Stimulated activated CD8-positive, alpha-beta memory T cell treated with anti-CD3 and anti-CD28 coated beads, Interleukin-12 subunit alpha, Interleukin-12 subunit beta, amount 100 ng/mL, for 24 hours (primary cell): ENCODE results near the gene IL1A.

Experiments used
- DNase-seq: peaks from one replicate; pipeline ENCODE4 v3.0.0-alpha.2; 2020; ENCODE audit errors: extremely low read depth

IL1A gene

DNA sequence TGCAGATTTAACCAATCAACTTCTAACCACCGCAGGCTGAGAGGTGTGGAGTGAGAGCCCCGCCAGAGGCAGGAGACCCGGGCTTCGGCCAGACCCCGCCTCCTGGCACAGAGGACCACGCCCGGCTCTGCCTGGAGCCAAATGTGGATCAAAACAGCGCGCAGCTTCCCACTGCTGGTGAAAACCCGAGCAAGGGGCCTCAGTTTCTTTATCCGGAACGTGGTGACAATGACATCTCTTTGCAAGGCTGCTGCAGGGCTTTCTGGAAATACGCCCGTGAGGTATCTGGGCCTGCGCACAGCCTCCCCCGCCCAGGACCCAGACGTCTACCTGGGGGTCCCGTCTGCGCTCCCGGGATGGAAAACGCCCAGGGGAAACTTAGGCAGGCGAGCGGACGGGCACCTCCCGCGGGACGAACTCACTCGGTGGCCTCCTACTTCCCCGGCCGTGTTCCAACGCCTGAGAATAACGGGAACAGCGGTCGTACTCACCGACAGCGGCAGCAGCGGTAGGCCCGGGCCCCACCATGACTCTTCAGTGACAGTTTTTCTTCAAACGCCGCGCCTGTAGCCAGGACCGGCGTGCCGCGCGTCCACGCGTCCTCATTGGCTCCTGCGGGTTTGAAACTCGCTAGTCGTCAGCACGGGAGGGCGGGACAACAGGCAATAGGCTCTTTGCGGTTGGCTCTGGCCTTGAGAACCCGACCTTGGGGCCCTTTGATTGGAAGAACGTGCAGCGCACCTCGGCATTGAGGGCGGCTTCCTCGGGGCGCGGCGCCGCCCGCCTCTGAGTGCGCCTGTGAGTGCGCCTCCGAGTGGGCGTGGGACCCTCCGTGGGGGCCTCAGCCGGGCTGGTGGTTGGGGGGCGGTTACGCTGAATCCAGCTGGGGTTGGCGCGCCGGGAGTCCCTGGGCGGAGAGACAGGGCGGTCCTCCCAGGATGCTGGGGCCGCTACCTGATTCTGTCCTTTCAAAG, 19.9 kb downstream of the IL1A start, which contains the start of gene CKAP2L:
Gene CKAP2L (minus strand): TSS at position 539 of the 974 bp plus-strand sequence. CDS start 11 bp downstream, at position 528.
- peak; percentile 92 for DNase-seq

GRCh38 chr2:112762276-112762675, 22.0 kb downstream of the IL1A start:
- no peak for DNase-seq

DNA sequence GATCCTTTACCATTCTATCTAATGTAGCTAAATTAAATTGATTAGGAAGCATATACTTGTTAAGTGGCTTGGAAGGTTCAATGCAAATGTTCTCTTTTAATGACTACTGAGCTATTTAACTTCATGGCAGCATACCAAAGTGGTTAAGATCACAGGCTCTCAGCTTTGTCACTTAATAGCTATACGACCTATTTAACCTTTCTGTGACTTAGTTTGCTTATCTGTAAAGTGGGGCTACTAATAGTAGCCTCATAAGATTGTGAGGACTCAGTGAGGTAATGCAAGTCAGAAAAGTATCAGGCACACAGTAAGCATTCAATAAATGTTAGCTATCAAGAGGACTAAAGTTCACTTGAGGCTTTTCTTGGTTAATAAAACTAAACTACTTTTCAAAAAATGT, 24.1 kb downstream of the IL1A start:
- DNase-seq: no peak

GRCh38 chr2:112758711-112759110, 25.6 kb downstream of the IL1A start:
- DNase-seq: no peak

DNA sequence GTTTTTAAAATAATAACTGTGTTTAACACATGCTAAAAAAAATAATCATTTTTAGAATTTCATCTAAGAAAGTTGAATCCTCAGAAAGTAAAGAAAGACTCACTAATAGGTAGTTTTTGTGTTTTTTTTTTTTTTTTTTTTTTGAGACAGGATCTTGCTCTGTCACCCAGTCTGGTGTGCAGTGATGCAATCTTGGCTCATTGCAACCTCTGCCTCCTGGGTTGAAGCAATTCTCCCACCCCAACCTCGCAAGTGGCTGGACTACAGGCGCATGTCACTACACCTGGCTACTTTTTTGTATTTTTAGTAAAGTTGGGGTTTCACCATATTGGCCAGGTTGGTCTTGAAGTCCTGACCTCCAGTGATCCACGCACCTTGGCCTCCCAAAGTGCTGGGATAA, 27.0 kb downstream of the IL1A start:
- DNase-seq: no peak

GRCh38 chr2:112756207-112756606, 28.1 kb downstream of the IL1A start:
- no peak for DNase-seq

DNA sequence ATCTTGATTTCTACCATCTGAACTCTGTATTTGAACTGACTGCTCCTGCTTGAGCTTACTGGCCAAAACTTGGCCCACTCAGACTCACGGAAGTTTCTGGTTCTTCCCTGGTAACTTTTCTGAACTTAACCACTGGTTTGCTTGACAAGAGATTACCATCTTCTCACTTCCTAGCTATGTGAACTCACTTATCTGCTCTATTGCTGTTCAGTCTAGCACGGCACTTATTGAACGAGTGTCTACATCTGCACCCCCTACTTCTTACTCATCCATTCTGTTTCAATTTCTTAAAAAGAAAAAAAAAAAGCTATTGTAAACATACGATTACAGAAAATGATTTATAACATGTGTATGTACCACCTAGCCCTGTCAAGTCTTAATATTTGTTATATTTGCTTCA, 28.8 kb downstream of the IL1A start:
- DNase-seq: no peak

GRCh38 chr2:112754564-112754963, 29.7 kb downstream of the IL1A start:
- DNase-seq: no peak

- DNase-seq: no peak
Observed at GRCh38 chr2:112752667-112753066, 31.6 kb downstream of the IL1A start.

- DNase-seq: no peak
Observed at GRCh38 chr2:112751451-112752197, 32.7 kb downstream of the IL1A start.

GRCh38 chr2:112750560-112750843, 33.8 kb downstream of the IL1A start:
- no peak for DNase-seq

DNA sequence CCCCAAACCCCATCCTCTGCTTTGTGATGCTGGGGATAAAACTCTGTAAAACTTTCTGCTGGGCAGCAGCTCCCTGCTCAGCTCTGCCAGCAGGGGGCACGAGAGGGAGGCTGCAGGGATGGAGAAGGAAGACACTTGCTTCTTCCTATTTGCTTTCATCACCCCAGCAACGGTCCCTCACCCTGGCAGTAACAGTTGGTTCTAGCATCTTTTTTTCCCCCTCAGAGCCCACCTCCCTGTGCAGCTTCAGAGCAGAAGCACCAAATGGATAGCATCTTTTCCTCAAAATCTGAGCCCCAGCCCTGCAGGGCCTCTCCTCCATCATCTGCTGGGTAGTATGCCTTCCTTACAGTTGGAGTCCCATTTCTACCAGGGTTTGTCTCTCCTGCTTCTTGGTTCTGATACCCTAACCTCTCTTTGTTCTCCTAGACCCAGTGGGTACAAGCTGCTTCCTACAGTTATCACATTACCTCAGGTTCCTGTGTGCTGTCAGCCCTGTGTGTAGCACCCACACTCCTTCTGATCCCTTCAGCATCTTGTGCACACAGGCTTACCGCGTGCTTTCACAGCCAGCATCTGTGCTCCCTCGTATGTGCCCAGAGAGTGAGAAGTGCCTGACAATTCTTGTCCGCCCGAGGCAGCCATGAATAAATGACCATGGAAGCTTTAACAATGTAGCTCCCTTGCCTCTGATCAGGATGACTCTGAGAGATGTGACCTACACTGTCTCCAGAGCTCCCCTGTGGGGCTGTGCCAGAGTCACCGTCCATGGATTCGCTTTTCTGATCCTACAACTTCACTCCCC, 34.3 kb downstream of the IL1A start:
- DNase-seq: peak; percentile 61

DNA sequence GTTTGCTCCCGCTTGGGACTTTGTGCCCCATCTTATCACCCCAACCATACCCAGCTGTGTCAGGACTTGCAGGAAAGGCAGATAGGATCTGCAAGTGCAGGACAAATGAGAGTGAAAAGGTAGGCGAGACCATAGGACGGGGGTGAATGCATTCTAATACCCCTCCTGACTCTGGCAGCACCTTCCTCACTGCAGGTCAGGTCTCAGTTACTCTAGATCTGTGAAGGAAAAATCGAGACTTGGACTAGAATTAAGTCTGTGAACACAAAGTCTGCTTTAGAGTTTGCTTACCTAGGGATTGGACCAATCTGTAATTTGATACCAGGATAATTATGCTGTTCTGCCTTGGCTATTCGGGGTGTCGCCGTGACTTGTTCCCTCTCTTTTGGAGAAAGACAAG, 43.8 kb downstream of the IL1A start:
- no peak for DNase-seq

DNA sequence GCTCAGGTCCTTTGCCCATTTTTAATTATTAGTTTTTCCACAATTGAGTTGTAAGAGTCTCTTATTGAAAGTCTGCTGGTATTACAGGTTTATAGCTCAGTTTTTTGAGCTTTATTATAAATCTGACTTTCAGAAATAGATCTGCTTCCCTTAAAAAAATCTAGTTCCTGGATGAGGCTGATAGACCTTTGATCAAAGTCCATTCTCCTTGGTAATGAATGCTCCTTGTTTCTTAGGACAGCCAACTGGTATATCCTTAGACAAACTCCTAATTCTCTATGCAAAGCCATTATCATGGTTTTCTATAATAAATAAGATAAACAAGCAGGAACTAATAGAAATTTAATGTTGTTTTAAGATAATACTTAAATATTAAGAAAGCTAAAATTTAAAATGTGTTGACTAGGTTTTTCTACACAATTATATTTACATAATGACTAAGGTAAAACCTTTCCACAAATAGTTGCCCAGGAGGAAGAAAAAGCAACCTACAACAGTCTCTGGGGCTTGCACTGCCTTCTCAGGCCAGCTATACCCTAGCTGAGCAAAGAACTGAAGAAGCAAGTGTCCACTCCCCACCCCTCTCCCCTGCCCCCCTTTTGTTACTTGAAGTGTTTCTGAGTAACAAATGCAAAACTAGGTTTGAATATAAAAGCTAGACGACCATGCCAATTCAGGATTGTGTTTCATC, 46.6 kb downstream of the IL1A start:
- DNase-seq: no peak

DNA sequence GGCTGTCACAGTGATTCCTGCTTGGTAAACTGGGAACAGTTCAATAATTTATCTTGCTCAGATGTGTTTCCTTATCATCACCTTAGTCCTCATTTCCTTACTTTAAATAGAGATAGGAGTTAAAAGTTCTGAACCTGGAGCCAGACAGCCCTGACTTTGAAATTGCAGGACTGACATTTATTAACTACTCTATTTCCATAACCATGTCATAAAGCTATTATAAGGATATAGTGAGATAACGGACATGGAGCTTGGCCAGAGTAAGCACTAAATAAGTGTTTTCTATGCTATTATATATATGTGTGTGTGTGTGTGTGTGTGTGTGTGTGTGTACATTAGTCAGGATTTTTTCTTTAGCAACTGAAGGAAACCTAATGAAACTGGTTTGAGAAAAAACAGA, 50.4 kb downstream of the IL1A start:
- DNase-seq: no peak

GRCh38 chr2:112733456-112733855, 50.8 kb downstream of the IL1A start:
- DNase-seq: no peak

DNA sequence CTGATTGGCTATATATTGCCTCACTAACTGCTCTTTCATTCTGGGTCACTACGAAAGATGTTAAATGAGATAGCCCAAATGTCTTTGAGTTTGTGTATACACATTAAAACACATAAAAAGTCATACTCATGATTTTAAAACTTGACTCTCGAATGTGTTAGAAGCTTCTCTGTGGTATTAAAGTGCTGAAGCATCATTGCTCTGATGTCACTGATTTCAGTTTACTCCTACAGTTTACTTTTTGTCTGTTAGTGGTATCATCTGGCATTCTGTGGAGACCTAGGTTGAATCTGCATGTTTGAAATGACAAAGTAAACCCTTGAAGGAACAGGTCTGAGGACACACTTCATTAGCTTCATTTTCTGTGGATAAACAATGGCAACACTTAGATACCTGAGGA, 52.8 kb downstream of the IL1A start:
- DNase-seq: no peak

DNA sequence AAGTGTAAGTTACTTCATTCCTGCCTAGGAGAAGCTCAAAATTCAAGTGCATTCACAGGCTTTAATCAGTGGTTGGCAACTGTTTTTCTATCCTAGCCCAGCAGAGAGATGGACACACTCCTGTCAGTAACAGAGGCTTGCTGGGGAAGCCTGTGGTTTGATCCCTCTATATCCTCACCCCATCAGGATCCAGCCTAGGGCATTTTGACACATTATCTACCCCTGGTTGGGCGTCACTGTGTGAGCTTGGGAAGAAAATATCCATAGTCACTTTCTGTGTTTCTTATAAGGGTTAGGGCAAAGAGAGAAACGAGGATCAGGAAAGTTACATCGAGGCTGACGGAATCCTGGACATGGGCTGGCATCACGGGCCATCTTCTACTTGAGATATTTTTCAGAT, 53.5 kb downstream of the IL1A start:
- no peak for DNase-seq

GRCh38 chr2:112730216-112730615, 54.1 kb downstream of the IL1A start:
- no peak for DNase-seq

GRCh38 chr2:112728378-112729175, 55.7 kb downstream of the IL1A start:
- DNase-seq: no peak

DNA sequence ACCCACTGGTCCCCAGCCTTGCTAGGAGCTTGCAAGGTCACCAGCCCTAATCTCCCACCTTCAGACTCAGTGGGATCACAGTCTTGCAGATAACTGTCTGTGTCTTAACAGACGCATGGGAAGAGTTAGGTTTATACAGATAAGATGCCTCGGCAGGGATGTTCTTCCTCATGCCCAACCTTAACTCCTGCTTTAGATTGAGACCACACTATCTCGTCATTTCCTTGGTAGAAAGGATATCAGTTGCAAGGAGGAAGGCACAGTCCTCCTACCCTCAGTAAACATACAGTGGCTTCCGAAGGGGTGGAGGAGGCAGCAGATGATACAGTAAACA, 56.3 kb downstream of the IL1A start:
- DNase-seq: no peak
